ENCODE data around the gene SMIM27.
A peak's percentile ranks its signal among the peaks of the same experiment; 100 is the strongest.
"Not testable (repeated sequence)": the region's sequence is repeated elsewhere in the genome, so short reads cannot be mapped to it uniquely, and the experiment has no call there.

The SMIM27 gene

DNA sequence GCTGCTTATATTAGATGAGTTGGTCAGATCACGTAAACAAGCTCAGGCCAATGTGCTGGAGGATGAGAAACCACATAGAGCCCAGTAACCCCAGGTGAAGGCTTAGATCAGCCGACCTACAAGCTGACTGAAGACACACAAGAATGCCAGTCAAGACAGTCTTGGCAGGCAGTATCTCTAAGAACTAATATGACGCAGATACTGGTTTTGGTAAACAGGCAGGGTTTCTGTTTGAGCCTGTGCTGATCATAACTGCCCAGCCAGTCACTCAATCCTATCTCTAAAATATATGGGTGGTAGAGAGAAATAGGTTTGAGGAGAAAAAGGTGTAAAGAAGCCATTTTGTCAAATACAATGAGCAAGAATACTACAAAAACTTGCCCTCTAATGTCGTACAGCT lies 18.3 kb upstream of the SMIM27 start:
- DNase-seq (ENCODE audit: low spot score), result no peak
- TF ChIP-seq, protein P1, sequence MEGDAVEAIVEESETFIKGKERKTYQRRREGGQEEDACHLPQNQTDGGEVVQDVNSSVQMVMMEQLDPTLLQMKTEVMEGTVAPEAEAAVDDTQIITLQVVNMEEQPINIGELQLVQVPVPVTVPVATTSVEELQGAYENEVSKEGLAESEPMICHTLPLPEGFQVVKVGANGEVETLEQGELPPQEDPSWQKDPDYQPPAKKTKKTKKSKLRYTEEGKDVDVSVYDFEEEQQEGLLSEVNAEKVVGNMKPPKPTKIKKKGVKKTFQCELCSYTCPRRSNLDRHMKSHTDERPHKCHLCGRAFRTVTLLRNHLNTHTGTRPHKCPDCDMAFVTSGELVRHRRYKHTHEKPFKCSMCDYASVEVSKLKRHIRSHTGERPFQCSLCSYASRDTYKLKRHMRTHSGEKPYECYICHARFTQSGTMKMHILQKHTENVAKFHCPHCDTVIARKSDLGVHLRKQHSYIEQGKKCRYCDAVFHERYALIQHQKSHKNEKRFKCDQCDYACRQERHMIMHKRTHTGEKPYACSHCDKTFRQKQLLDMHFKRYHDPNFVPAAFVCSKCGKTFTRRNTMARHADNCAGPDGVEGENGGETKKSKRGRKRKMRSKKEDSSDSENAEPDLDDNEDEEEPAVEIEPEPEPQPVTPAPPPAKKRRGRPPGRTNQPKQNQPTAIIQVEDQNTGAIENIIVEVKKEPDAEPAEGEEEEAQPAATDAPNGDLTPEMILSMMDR (IDR thresholded peaks at IDR 0.05; ENCODE audit: extremely low read depth, insufficient read depth, missing control alignments), result no peak
- in situ Hi-C loops (cut with MboI; ENCODE audit: low pct_unique_long_range_greater_than_20kb, low sequenced_read_pairs, unreplicated experiment), result no loop called here

DNA sequence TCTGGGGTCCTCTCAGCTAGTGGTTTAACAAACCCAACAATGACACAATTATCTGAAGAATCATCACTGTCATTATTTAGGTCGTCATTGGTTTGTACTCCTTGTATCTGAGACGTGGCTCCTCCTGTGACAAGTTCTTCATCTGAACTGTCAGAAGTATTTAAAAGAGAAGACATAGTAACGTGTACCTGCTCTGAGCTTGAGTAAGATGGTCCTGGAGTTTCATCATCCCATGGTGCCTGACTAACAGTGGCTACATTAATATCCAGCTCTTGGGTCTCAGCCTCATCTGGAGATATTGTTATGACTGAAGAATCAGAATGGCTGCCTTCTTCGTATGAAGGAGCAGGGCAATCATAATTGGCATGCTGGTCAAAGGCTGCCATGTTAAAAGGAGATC lies 9.1 kb upstream of the SMIM27 start:
- TF ChIP-seq, protein P1 (IDR thresholded peaks at IDR 0.05; ENCODE audit: extremely low read depth, insufficient read depth, missing control alignments), result no peak
- in situ Hi-C loops (cut with MboI; ENCODE audit: low pct_unique_long_range_greater_than_20kb, low sequenced_read_pairs, unreplicated experiment), result no loop called here
- DNase-seq (ENCODE audit: low spot score), result no peak

DNA sequence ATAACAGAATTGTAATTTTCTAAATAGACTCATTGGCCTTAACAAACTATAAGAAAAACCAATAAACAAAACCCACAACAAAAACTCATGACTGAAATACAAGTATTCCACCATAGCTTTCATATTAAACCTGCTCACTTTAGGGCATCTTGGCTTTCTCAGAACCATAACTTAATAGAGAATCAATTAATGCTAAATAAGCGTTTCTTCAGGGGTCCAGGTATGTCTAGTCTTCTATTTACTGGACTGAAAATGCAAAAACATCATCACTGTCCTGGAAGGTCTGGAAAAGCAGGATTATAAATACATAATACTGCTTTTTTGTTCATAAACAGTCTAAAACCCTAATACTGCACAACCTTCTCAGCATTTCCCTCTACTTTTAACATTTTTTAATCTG lies 6.2 kb upstream of the SMIM27 start:
- DNase-seq (ENCODE audit: low spot score), result no peak
- in situ Hi-C loops (cut with MboI; ENCODE audit: low pct_unique_long_range_greater_than_20kb, low sequenced_read_pairs, unreplicated experiment), result no loop called here
- TF ChIP-seq, protein P1 (IDR thresholded peaks at IDR 0.05; ENCODE audit: extremely low read depth, insufficient read depth, missing control alignments), result no peak

DNA sequence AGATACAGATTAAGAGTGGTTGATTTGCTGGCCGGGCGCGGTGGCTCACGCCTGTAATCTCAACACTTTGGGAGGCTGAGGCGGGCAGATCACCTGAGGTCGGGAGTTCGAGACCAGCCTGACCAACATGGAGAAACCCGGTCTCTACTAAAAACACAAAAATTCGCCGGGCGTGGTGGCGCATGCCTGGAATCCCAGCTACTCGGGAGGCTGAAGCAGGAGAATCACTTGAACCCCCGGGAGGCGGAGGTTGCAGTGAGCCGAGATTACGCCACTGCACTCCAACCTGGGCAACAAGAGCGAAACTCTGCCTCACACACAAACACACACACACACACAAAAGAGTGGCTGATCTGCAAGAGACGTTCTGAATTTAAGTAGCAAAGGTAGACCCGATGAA lies 3.9 kb upstream of the SMIM27 start:
- DNase-seq (ENCODE audit: low spot score); in situ Hi-C loops (cut with MboI; ENCODE audit: low pct_unique_long_range_greater_than_20kb, low sequenced_read_pairs, unreplicated experiment): not testable (repeated sequence)

DNA sequence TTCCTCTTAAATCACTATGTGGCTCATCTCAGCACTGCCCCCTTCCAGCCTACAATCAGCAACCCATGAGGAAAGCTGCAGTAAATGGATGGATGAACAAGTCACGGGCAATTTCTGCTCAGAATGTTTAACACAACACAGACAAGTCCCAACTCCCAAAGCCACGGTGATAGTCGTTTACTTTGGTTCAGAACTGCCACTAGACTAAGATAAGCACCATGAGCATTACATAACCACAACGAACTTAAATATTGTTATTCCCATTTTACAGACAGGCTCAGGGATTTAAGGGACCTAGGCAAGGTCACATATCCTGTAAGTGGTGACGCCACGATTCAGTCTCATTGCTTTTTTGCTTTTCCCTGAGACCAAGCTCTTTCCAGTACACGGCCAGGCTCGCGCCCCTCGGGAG lies 2.0 kb upstream of the SMIM27 start:
- TF ChIP-seq, protein P1 (IDR thresholded peaks at IDR 0.05; ENCODE audit: extremely low read depth, insufficient read depth, missing control alignments), result no peak
- no peak for DNase-seq (ENCODE audit: low spot score)
- in situ Hi-C loops (cut with MboI; ENCODE audit: low pct_unique_long_range_greater_than_20kb, low sequenced_read_pairs, unreplicated experiment), result loop anchor here (25.0 kb wide), 1 partner anchor 88 kb away; no protein-coding TSS in a partner anchor

DNA sequence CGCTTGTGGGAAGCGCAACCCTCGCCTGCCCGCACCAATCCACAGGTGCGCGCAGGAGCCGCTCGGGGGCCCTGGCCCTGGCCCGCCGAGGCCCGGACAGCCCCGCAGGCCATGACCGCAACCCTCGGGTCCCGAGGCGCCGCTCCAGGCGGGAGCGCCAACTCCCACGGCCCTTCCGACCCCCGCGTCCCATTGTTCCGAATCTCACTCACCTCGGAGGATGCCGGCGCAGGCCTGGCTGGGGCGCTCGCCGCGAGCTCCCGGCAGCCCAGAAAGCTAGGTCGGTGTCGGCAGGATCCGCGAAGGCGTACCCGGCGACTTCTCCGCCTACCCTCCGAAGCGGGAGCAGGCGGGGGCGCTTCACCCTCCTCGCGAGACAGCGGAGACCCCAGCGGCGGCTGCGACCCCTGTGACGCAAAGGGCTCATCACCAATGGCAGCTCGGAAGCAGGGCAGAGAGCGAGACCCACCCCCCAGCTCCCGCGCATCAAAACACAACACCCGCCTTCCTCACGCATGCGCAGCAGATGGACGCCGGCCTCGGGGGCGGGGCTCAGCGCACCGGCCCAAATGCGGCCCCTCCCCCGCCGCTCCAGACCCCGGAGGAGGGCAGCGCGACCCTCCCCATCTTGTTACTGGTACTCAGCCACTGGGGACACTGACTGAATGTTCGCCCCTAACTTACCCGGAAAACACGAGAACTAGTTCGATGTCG lies 1.4 kb upstream of the SMIM27 start:
- in situ Hi-C loops (cut with MboI; ENCODE audit: low pct_unique_long_range_greater_than_20kb, low sequenced_read_pairs, unreplicated experiment), result loop anchor here (25.0 kb wide), 1 partner anchor 88 kb away; no protein-coding TSS in a partner anchor
- DNase-seq (ENCODE audit: low spot score), result peak; percentile 98
- TF ChIP-seq, protein P1 (IDR thresholded peaks at IDR 0.05; ENCODE audit: extremely low read depth, insufficient read depth, missing control alignments), result no peak

DNA sequence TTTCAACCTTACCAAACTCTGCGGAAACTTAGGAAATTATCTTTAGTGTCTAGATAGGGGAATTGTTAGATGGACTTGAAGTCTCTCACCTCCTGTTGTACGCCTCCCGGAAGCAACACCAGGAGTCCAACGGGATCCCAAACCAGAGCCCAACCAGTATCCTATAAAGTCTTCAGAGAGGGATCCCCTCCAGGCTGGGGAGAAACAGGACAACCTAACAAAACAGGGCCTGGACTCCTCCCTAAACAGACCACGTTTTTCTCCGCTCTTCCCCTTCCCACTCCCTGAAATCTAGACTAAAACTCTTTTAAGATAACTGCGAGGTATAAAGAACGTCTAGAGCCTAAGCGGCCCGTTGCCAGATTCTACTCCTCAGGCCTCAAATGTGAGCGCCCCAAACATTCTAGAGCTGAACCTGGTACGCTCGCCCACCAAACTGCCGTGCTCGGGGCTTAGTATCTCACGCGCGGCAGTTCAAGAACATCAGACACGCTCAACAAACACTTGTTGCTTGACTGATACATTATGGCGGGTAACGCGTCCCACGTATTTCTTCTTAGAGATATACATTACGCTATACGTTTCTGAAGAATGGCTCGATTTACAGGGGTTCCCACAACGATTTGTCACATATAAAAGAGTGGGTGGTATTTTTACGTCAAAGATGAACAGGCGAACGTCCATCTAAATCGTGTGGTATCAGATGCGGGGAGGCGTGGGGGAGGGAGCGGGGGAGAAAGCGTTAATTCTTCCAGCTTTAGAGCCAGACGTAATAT lies 663 bp upstream of the SMIM27 start:
- in situ Hi-C loops (cut with MboI; ENCODE audit: low pct_unique_long_range_greater_than_20kb, low sequenced_read_pairs, unreplicated experiment), result loop anchor here (25.0 kb wide), 1 partner anchor 89 kb away; no protein-coding TSS in a partner anchor
- TF ChIP-seq, protein P1 (IDR thresholded peaks at IDR 0.05; ENCODE audit: extremely low read depth, insufficient read depth, missing control alignments), result no peak
- DNase-seq (ENCODE audit: low spot score), result peak; percentile 39
